GM21526 (cell line): ENCODE results near the gene PSMG4.

Experiments
- ATAC-seq: cut with Tn5 transposase; IDR thresholded peaks from one replicate; pipeline ENCODE4 v1.9.1; 2021; ENCODE audit warnings: moderate library complexity; ENCODE audit not compliant: unreplicated experiment, low FRiP score

PSMG4 gene

GRCh38 chr6:3287976-3288707 lies 29.4 kb downstream of the PSMG4 start:
- ATAC-seq, result no peak

GRCh38 chr6:3288711-3289663 lies 30.2 kb downstream of the PSMG4 start:
- no peak for ATAC-seq

GRCh38 chr6:3289664-3290055 lies 30.9 kb downstream of the PSMG4 start:
- no peak for ATAC-seq

GRCh38 chr6:3290149-3290930 lies 31.6 kb downstream of the PSMG4 start:
- ATAC-seq, result no peak

- no peak for ATAC-seq
These were observed 32.1 kb downstream of the PSMG4 start for GRCh38 chr6:3290931-3291211.

- ATAC-seq, result no peak
These were observed 32.6 kb downstream of the PSMG4 start for GRCh38 chr6:3291346-3291745.

GRCh38 chr6:3291987-3292386 lies 33.2 kb downstream of the PSMG4 start:
- ATAC-seq, result no peak

- ATAC-seq, result no peak
These were observed 33.9 kb downstream of the PSMG4 start for GRCh38 chr6:3292431-3293197.

GRCh38 chr6:3293271-3294155 lies 34.8 kb downstream of the PSMG4 start:
- no peak for ATAC-seq

- ATAC-seq, result no peak
These were observed 35.6 kb downstream of the PSMG4 start for GRCh38 chr6:3294396-3294795.

- ATAC-seq, result no peak
These were observed 36.4 kb downstream of the PSMG4 start for GRCh38 chr6:3294921-3295871.

GRCh38 chr6:3296078-3296477 lies 37.3 kb downstream of the PSMG4 start:
- no peak for ATAC-seq

GRCh38 chr6:3296537-3296936 lies 37.8 kb downstream of the PSMG4 start:
- no peak for ATAC-seq

- no peak for ATAC-seq
These were observed 38.3 kb downstream of the PSMG4 start for GRCh38 chr6:3297006-3297405.

- no peak for ATAC-seq
These were observed 39.2 kb downstream of the PSMG4 start for GRCh38 chr6:3297909-3298308.

- ATAC-seq, result no peak
These were observed 40.5 kb downstream of the PSMG4 start for GRCh38 chr6:3299221-3299620.

GRCh38 chr6:3301506-3301905 lies 42.8 kb downstream of the PSMG4 start:
- no peak for ATAC-seq

- no peak for ATAC-seq
These were observed 45.2 kb downstream of the PSMG4 start for GRCh38 chr6:3303795-3304411.
